Measurements from ENCODE around the gene TSPAN19. TPM values are rescaled to one million over a fixed set of nuclear protein-coding genes. Genes with fewer than 3 reads are reported as not detected.
"Not testable (repeated sequence)": the region's sequence is repeated elsewhere in the genome, so short reads cannot be mapped to it uniquely, and the experiment has no call there.

TSPAN19 gene
- total RNA-seq, 5 donors from 2014 or later (not counting 1 experiment from before 2014, with no cell fraction given): not detected

- H3K9me3 ChIP-seq: no peaks in the 10 kb centered on the region
- H3K4me3 Mint-ChIP-seq: no peak overlapping the region
- ATAC-seq (replicated peaks in 1 of 4): no peak
- no peaks in the 10 kb centered on the region for H3K36me3 ChIP-seq (ENCODE audit: control insufficient read depth in 2 of 2, extremely low read depth in 1 of 2, insufficient read depth in 1 of 2, low read length in 1 of 2)
- no peak overlapping the region for H3K27ac ChIP-seq (ENCODE audit: low read length)
- H3K27me3 ChIP-seq (replicated peaks in 1 of 2; ENCODE audit: control insufficient read depth in 2 of 2, extremely low read depth in 1 of 2, insufficient read depth in 2 of 2, low read length in 1 of 2): no peaks in the 10 kb centered on the region
- no peak overlapping the region for H3K4me3 ChIP-seq (ENCODE audit: control insufficient read depth in 1 of 2, extremely low read depth in 1 of 2, low read length in 1 of 2)
- H3K27ac Mint-ChIP-seq: no peak overlapping the region
- no peaks in the 10 kb centered on the region for H3K4me1 Mint-ChIP-seq
- no peaks in the 10 kb centered on the region for H3K4me1 ChIP-seq (ENCODE audit: control insufficient read depth in 1 of 2, extremely low read depth in 1 of 2, insufficient read depth in 2 of 2, low read length in 2 of 2)
- POLR2A ChIA-PET: no interaction called here
- WGBS (ENCODE audit: insufficient coverage): no CpG with 5 or more reads among the region's 1 CpG
- H3K36me3 Mint-ChIP-seq: no peaks in the 10 kb centered on the region
- H3K27me3 Mint-ChIP-seq: no peaks in the 10 kb centered on the region
- CTCF ChIA-PET: no interaction called here
- H3K9me3 Mint-ChIP-seq: peaks cover 0 to 8% (median 4%) of the 10 kb centered on the region in 3 donors
- DNase-seq: no peak
Observed at GRCh38 chr12:85005615-85006014, 30.5 kb downstream of the TSPAN19 start.

- DNase-seq; H3K9me3 Mint-ChIP-seq; POLR2A ChIA-PET; H3K27me3 ChIP-seq (replicated peaks in 1 of 2; ENCODE audit: control insufficient read depth in 2 of 2, extremely low read depth in 1 of 2, insufficient read depth in 2 of 2, low read length in 1 of 2); H3K27ac ChIP-seq (ENCODE audit: low read length); H3K36me3 Mint-ChIP-seq; H3K9me3 ChIP-seq; H3K4me3 ChIP-seq (ENCODE audit: control insufficient read depth in 1 of 2, extremely low read depth in 1 of 2, low read length in 1 of 2); H3K27me3 Mint-ChIP-seq; H3K27ac Mint-ChIP-seq; CTCF ChIA-PET; H3K4me3 Mint-ChIP-seq; H3K4me1 Mint-ChIP-seq; H3K36me3 ChIP-seq (ENCODE audit: control insufficient read depth in 2 of 2, extremely low read depth in 1 of 2, insufficient read depth in 1 of 2, low read length in 1 of 2); ATAC-seq (replicated peaks in 1 of 4); H3K4me1 ChIP-seq (ENCODE audit: control insufficient read depth in 1 of 2, extremely low read depth in 1 of 2, insufficient read depth in 2 of 2, low read length in 2 of 2): not testable (repeated sequence)
- WGBS (ENCODE audit: insufficient coverage): 100% methylated on average over 1 of the region's 2 CpGs
Observed at GRCh38 chr12:85005047-85005446, 31.0 kb downstream of the TSPAN19 start.

- ATAC-seq (replicated peaks in 1 of 4): no peak
- H3K4me1 ChIP-seq (ENCODE audit: control insufficient read depth in 1 of 2, extremely low read depth in 1 of 2, insufficient read depth in 2 of 2, low read length in 2 of 2): no peaks in the 10 kb centered on the region
- H3K27me3 Mint-ChIP-seq: no peaks in the 10 kb centered on the region
Observed at GRCh38 chr12:85004204-85004603, 31.9 kb downstream of the TSPAN19 start.

GRCh38 chr12:85002778-85003296 is 33.2 kb downstream of the TSPAN19 start:
- Mint-ChIP-seq H3K4me3 (no peak overlapping the region), H3K27me3 (no peaks in the 10 kb centered on the region), H3K36me3 (no peaks in the 10 kb centered on the region), H3K4me1 (no peaks in the 10 kb centered on the region), H3K27ac (no peak overlapping the region), H3K9me3 (peaks cover 0 to 8% (median 6%) of the 10 kb centered on the region in 3 donors)
- H3K4me3 ChIP-seq (ENCODE audit: control insufficient read depth in 1 of 2, extremely low read depth in 1 of 2, low read length in 1 of 2): no peak overlapping the region
- CTCF ChIA-PET: no interaction called here
- H3K9me3 ChIP-seq: no peaks in the 10 kb centered on the region
- H3K27me3 ChIP-seq (replicated peaks in 1 of 2; ENCODE audit: control insufficient read depth in 2 of 2, extremely low read depth in 1 of 2, insufficient read depth in 2 of 2, low read length in 1 of 2): no peaks in the 10 kb centered on the region
- no peak for ATAC-seq (replicated peaks in 1 of 4)
- no peaks in the 10 kb centered on the region for H3K4me1 ChIP-seq (ENCODE audit: control insufficient read depth in 1 of 2, extremely low read depth in 1 of 2, insufficient read depth in 2 of 2, low read length in 2 of 2)
- H3K36me3 ChIP-seq (ENCODE audit: control insufficient read depth in 2 of 2, extremely low read depth in 1 of 2, insufficient read depth in 1 of 2, low read length in 1 of 2): no peaks in the 10 kb centered on the region
- H3K27ac ChIP-seq (ENCODE audit: low read length): no peak overlapping the region
- POLR2A ChIA-PET: no interaction called here
- WGBS (ENCODE audit: insufficient coverage): 30% methylated on average over 2 of the region's 3 CpGs
- no peak for DNase-seq

More at GRCh38 chr12:85004204-85004603, 31.9 kb downstream of the TSPAN19 start:
- POLR2A ChIA-PET: no interaction called here
- Mint-ChIP-seq H3K27ac (no peak overlapping the region), H3K4me1 (no peaks in the 10 kb centered on the region), H3K4me3 (no peak overlapping the region), H3K9me3 (peaks cover 0 to 8% (median 6%) of the 10 kb centered on the region in 3 donors), H3K36me3 (no peaks in the 10 kb centered on the region)
- Histone ChIP-seq H3K36me3 (ENCODE audit: control insufficient read depth in 2 of 2, extremely low read depth in 1 of 2, insufficient read depth in 1 of 2, low read length in 1 of 2) (no peaks in the 10 kb centered on the region), H3K27ac (ENCODE audit: low read length) (no peak overlapping the region), H3K9me3 (no peaks in the 10 kb centered on the region), H3K4me3 (ENCODE audit: control insufficient read depth in 1 of 2, extremely low read depth in 1 of 2, low read length in 1 of 2) (no peak overlapping the region), H3K27me3 (replicated peaks in 1 of 2; ENCODE audit: control insufficient read depth in 2 of 2, extremely low read depth in 1 of 2, insufficient read depth in 2 of 2, low read length in 1 of 2) (no peaks in the 10 kb centered on the region)
- CTCF ChIA-PET: no interaction called here
- DNase-seq: no peak

GRCh38 chr12:85000729-85001128 is 35.3 kb downstream of the TSPAN19 start:
- peaks cover 0 to 8% (median 6%) of the 10 kb centered on the region in 3 donors for H3K9me3 Mint-ChIP-seq
- DNase-seq (no peak), ATAC-seq (replicated peaks in 1 of 4) (no peak)
- CTCF ChIA-PET: no interaction called here
- H3K36me3 Mint-ChIP-seq: no peaks in the 10 kb centered on the region
- POLR2A ChIA-PET: no interaction called here
- no peak overlapping the region for H3K4me3 Mint-ChIP-seq
- no peaks in the 10 kb centered on the region for H3K4me1 Mint-ChIP-seq
- no peak overlapping the region for H3K4me3 ChIP-seq (ENCODE audit: control insufficient read depth in 1 of 2, extremely low read depth in 1 of 2, low read length in 1 of 2)
- no peaks in the 10 kb centered on the region for H3K27me3 Mint-ChIP-seq
- no peaks in the 10 kb centered on the region for H3K27me3 ChIP-seq (replicated peaks in 1 of 2; ENCODE audit: control insufficient read depth in 2 of 2, extremely low read depth in 1 of 2, insufficient read depth in 2 of 2, low read length in 1 of 2)
- no peak overlapping the region for H3K27ac Mint-ChIP-seq
- no peaks in the 10 kb centered on the region for H3K9me3 ChIP-seq
- H3K36me3 ChIP-seq (ENCODE audit: control insufficient read depth in 2 of 2, extremely low read depth in 1 of 2, insufficient read depth in 1 of 2, low read length in 1 of 2): no peaks in the 10 kb centered on the region
- H3K4me1 ChIP-seq (ENCODE audit: control insufficient read depth in 1 of 2, extremely low read depth in 1 of 2, insufficient read depth in 2 of 2, low read length in 2 of 2): no peaks in the 10 kb centered on the region
- no CpG with 5 or more reads among the region's 2 CpGs for WGBS (ENCODE audit: insufficient coverage)
- no peak overlapping the region for H3K27ac ChIP-seq (ENCODE audit: low read length)

GRCh38 chr12:84998341-84998740 is 37.7 kb downstream of the TSPAN19 start:
- no peaks in the 10 kb centered on the region for H3K36me3 Mint-ChIP-seq
- ChIA-PET CTCF (no interaction called here), POLR2A (no interaction called here)
- no peaks in the 10 kb centered on the region for H3K27me3 Mint-ChIP-seq
- DNase-seq (no peak), ATAC-seq (replicated peaks in 1 of 4) (no peak)
- H3K4me1 Mint-ChIP-seq: peaks cover 4 to 14% (median 9%) of the 10 kb centered on the region in 3 donors
- Histone ChIP-seq H3K36me3 (ENCODE audit: control insufficient read depth in 2 of 2, extremely low read depth in 1 of 2, insufficient read depth in 1 of 2, low read length in 1 of 2) (no peaks in the 10 kb centered on the region), H3K4me3 (ENCODE audit: control insufficient read depth in 1 of 2, extremely low read depth in 1 of 2, low read length in 1 of 2) (no peak overlapping the region), H3K27me3 (replicated peaks in 1 of 2; ENCODE audit: control insufficient read depth in 2 of 2, extremely low read depth in 1 of 2, insufficient read depth in 2 of 2, low read length in 1 of 2) (no peaks in the 10 kb centered on the region), H3K9me3 (no peaks in the 10 kb centered on the region), H3K4me1 (ENCODE audit: control insufficient read depth in 1 of 2, extremely low read depth in 1 of 2, insufficient read depth in 2 of 2, low read length in 2 of 2) (peaks cover 0 to 9% of the 10 kb centered on the region in 2 experiments), H3K27ac (ENCODE audit: low read length) (no peak overlapping the region)
- H3K9me3 Mint-ChIP-seq: peaks cover 2 to 12% (median 11%) of the 10 kb centered on the region in 3 donors
- no peak overlapping the region for H3K4me3 Mint-ChIP-seq
- no peak overlapping the region for H3K27ac Mint-ChIP-seq

- Histone ChIP-seq H3K27me3 (replicated peaks in 1 of 2; ENCODE audit: control insufficient read depth in 2 of 2, extremely low read depth in 1 of 2, insufficient read depth in 2 of 2, low read length in 1 of 2) (no peaks in the 10 kb centered on the region), H3K4me1 (ENCODE audit: control insufficient read depth in 1 of 2, extremely low read depth in 1 of 2, insufficient read depth in 2 of 2, low read length in 2 of 2) (peaks cover 0 to 9% of the 10 kb centered on the region in 2 experiments), H3K36me3 (ENCODE audit: control insufficient read depth in 2 of 2, extremely low read depth in 1 of 2, insufficient read depth in 1 of 2, low read length in 1 of 2) (no peaks in the 10 kb centered on the region), H3K4me3 (ENCODE audit: control insufficient read depth in 1 of 2, extremely low read depth in 1 of 2, low read length in 1 of 2) (no peak overlapping the region), H3K27ac (ENCODE audit: low read length) (no peak overlapping the region), H3K9me3 (no peaks in the 10 kb centered on the region)
- H3K4me3 Mint-ChIP-seq: no peak overlapping the region
- H3K9me3 Mint-ChIP-seq: peaks cover 2 to 11% (median 4%) of the 10 kb centered on the region in 3 donors
- no peak for DNase-seq
- POLR2A ChIA-PET: no interaction called here
- CTCF ChIA-PET: no interaction called here
- no peak for ATAC-seq (replicated peaks in 1 of 4)
- peaks cover 4 to 14% (median 9%) of the 10 kb centered on the region in 3 donors for H3K4me1 Mint-ChIP-seq
- H3K36me3 Mint-ChIP-seq: no peaks in the 10 kb centered on the region
- no peak overlapping the region for H3K27ac Mint-ChIP-seq
- no CpG with 5 or more reads among the region's 1 CpG for WGBS (ENCODE audit: insufficient coverage)
- H3K27me3 Mint-ChIP-seq: no peaks in the 10 kb centered on the region
Observed at GRCh38 chr12:84996759-84997158, 39.3 kb downstream of the TSPAN19 start.
